Liver (tissue), 2 donors: ENCODE data around the gene LNX2.

Experiments
- CTCF ChIP-seq: fragments of 150-350 bp; IDR thresholded peaks from 2 replicates; pipeline ENCODE4 v1.5.1; 2017; ENCODE audit warnings: improper control_type of control experiment, low read depth, low read length; ENCODE audit not compliant: missing input control
- MAX ChIP-seq: IDR thresholded peaks from 2 replicates; pipeline ENCODE4 v1.6.1; 2016; ENCODE audit warnings: antibody characterized with exemption
- donor health status: healthy.

DNA sequence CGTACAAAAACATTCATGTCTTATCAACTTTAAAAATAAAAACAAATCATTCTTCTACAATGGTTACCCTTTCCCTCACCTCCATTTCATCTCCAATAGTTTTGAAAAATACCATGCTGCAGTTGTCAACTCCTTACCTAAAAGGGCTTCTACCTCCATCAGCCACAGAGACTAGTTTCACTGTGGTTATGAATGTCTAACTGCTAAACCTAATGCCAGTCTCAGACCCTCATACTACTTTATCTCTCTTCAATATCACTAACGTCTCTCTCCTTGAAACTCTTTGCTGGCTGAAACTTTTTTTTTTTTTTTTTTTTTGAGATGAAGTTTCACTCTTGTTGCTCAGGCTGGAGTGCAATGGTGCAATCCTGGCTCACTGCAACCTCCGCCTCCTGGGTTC lies 27.1 kb downstream of the LNX2 start:
- TF ChIP-seq CTCF, result no peak
- TF ChIP-seq MAX, result no peak
